ENCODE data around the gene ASIC2.

ASIC2 gene

DNA sequence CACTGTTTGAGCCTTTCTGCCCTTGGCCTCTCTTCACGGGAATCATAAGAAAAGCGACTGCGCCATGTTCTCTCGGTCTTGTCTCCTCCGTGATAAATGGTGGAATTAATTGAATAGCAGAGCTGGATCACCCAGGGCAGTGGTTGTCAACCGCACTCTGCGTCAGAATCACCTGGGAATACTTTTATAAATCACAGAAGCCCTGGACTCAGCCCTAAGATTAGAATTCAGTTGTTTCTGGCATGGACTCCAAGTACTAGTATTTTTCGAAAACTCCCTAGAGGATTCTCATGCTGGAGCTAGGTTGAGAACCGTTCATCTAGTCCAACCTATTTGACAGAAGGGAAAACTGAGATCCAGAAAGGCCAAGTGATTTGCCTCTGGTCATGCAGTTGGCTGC is 237.3 kb downstream of the ASIC2 start:
- no peak for DNase-seq

DNA sequence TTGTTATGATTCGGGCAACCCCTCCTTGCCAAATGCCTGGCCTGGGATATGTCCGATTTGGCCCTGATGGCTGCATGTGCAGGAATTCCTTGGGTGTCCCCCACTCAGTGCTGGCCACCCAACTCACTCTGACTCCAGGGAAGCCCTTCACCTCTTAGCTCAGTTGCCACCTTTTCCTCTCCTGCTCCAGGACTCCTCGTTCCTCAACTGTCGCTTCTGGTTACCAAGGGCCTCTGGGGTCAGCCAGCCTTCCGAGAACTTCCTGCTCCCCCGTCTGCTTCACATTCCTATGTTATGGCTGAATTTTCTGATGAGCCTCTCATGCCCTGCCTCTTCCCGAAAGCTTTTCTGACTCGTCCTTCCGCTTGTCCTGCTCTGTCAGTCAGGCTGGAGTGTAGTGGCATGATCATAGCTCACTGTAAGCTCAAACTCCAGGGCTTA is 237.9 kb downstream of the ASIC2 start:
- DNase-seq, result no peak

DNA sequence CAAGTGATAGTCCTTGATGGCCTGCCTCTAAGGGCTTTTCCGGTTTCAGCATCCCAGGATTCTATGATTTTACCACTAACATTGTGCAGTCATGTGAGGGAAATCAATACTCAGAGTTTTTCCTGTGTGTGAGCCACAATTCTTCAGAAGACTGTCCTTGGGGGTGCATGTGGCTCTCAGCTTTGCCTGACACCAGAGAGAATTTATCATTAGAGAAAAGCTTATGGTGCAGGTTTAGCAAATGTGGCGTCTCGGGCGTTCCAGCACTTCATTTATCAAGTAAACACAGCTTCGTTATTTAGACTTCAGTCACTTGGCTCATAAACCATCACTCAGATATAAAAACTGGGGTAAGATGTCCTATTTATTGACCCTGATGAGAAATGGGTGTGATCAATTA is 238.7 kb downstream of the ASIC2 start:
- DNase-seq, result no peak

DNA sequence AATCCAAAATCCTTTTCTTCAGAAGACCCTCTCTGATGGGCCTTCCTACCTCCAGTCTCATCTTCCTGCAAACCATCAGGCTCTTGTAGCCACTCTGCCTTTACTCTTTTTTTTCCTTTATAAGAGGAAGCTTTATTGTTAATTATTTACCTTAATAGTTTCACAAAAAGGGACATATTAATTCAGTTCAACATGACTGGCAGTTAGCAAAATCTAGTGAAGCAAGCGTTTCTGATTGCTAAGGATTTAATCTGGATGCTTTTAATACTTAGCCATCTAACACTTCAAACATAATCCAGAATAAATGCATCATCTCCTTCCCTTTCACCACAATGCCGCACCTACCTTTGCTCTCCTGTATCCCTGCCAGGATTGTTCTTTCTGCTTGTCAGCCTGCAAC is 239.4 kb downstream of the ASIC2 start:
- DNase-seq, result no peak

DNA sequence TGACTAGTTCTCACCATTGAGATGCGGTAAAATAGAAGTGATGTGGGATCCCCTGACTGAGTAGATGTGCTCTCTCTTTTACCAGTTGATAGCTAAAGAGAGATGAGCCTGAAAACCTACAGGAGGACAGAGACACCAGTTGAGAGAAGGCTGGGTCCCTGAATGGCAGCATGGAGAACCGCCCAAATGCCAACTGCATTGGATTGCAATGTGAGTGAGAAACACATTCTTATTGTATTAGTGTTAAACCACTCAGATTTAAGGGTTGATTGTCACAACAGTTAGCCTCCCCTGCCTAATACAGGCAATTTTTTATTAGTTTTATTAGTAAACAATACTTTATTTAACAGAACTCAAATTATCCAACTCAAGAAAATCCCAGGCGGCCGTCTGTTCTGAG is 240.2 kb downstream of the ASIC2 start:
- DNase-seq, result no peak

DNA sequence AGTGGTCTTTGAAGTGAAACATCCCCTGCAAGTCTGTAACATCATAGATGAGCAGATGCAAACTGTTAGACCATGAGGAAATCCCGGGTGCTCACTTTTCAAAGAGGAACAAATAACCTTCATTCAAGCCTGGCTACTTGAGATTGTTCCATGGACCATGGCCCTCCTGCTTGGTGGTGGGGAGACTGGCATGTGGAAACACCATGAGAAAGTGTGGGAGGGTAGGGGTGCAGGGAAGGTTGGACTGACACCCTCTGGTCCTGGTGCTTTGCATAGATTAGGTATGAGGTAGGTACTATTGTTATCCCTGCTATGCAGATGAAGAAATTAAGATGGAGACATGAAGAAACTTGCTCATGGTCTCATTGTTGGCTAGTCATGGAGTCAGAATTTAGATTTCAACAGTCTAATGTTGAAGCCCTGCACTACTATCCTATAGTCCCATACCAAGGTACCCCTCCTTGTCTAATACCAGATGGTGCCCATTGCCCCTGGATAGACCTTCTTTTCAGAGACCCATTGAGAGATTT is 242.4 kb downstream of the ASIC2 start:
- DNase-seq, result no peak

DNA sequence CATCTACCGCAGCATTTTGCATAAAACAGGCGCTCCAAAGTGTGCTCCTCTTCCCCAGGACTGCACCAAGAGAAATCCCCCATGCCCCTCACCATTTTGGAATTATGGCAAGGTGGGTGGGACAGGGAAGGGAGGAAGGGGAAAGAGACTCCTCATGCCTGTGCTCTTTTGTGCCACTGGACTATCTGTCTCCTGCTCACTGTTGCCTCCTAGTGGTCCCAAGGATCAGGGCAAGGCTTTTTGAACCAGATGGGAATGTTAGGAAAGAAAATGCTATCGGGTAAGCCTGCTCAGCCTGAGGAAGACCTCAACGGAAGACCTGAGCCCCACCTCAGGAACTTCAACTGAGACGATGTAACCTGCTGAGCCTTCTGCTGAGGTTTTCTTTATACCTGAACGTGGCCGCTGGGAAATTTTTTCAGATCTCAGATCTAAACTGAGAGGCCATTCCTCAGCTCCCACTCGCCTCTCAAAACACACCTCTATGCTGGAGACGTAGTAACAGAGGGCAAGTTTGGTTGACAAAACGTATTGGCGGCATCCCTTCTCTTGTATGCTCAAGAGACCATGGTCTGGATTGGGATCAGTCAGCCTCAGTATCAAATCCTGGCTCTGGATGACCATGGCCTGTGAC is 243.2 kb downstream of the ASIC2 start:
- DNase-seq, result no peak

DNA sequence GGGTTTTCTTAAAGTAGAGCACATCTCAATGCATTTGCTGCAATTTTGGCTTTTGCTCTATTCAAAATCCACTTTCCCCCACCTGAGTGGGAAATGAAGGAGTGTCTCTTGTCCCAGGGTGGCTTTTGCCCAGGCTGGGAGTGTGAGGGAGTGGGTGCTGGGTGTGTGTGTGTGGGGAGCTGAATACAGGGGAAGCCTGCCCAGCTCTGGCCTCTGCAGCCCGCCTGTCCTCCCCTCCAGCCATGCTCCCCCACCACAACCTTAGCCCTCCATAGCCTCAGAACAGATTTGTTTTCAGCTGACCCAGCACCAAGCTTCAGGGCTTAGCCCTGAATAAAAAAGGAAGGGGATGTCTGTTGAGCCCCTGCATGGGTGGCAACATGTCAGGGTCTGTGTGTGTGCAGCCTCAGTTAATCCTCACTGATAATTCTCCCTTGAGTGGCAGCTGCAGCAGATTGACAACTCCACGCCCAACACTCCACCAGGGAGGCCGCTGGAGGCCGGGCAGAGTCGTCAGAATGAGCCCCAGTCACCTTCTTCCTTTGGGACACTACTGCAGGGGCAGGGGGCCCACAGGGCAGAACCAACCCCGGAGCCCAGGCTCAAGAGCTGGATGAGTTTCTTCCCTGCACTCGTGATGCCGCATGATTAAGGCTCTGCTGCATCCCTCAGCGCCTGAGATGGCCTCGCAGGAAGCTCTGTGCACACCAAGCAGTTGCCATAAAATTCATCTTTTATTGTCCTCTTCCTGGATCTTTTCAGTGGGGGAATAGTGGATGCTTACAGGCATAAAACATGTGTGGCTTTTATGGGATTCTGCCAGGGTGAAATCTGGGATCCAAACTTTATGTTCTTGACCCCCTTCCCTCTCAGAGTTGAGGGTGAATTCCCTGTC is 246.5 kb downstream of the ASIC2 start:
- no peak for DNase-seq

DNA sequence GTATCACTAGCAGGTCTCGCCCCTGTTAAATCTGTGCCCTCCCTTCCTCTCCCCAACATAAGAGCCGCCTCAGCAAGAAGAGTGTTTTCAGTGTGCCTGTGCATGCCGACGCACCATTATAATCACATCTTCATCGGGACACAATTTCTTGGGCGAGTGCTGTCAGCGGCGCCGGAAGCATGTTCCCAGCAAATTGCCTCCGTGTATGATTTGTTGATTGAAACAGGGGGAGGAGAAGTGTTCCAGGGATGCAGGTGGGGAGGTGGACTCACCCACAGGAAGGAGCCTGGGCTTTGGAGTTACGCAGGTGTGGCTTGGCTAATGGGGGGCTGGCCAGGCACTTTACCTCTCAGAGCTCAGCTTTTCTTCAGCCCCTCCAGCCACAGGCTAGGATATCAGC is 247.9 kb downstream of the ASIC2 start:
- DNase-seq, result no peak

DNA sequence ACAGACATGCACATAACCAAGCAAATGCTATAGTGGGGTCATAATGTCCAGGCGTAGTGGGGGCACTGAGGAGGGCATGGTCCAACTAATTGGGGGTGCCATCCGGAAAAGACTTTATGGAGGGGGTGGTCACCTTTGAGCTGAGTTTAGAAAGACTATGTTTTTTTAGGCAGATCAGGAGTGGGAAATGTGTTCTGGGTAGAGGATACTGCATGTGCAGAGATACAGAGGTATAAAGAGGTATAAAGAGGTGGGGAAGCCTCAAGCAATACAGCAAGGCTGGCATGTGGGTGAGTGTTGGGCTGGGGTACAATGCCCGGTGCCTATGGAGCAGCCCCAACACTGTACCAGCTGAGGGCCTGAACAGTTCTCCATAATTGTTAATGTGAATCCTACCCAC is 248.3 kb downstream of the ASIC2 start:
- DNase-seq, result no peak

DNA sequence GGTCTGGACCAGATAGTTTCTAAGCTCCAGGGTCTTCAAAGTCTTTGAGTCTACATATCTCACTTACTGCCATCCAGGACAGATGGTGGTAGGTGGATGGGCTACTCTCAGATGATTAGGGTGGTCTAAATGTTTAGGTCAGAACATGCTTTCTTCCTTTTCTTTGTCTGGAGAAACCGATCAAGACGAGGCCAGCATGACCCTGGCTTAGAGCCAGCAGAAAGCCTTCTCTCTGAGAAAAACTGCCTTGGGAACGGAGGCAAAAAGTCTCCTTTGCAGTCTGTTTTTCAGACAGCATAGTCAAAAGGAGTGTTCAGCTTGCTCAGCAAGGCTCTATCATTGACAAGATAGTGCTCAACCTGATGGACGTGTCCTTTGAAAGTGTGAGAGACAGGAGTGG is 252.6 kb downstream of the ASIC2 start:
- no peak for DNase-seq

DNA sequence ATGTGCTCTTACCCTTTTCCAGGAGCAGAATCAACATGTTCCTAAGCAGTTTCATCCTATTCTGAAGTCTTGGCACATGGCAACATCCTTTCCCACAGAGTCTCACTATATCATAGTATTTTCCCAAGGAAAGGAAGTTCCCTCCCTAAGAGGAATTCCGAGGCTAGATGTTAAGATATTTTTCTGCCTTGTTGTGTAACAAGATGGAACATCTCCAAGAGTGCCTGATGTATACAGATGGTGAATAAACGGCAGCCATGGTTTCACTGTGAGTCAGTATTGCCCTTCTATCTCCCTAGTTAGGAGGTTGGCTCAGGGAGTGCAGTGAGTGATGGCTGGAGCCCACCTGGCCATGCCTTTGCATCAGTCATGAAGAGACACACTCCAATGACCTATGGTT is 253.2 kb downstream of the ASIC2 start:
- DNase-seq, result no peak

DNA sequence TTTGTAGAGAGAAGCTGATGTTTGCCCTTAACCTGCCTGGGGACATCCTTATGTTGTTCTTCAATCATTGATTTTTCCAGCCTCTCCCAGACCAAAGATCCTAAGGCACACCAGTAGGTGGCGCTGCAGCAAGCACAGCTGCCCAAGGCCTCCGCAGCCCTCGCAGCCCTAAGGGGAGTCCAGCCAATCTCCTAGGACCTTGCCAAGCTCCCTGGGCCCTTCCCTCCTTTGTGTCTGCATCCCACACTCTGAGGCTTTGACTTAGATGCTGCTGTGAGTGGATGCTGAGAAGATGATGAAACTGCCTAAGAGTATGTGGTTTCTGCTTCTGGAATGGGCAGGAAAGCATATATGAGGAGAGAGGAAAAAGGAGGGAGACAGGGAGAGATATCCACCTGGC is 254.4 kb downstream of the ASIC2 start:
- DNase-seq, result peak; percentile 44

DNA sequence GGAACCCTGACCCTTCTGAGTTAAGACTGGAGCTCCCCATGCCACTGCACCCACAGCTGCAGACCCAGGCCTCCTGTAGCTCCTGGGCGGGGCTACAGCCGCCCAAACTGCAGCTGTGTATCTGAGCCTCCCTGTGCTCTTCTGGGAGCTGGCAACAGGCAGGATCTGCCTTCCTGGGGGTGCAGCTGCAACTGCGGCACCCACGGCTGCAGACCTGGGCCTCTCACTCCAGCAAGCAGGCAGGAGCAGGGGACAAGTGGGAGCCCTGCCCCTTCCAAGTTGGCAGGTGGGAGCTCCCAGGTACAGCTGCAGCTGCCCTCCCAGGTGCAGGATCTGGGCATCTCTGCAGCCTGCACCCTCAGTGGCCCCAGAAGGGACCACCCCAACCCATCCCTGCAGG is 259.9 kb downstream of the ASIC2 start:
- no peak for DNase-seq

DNA sequence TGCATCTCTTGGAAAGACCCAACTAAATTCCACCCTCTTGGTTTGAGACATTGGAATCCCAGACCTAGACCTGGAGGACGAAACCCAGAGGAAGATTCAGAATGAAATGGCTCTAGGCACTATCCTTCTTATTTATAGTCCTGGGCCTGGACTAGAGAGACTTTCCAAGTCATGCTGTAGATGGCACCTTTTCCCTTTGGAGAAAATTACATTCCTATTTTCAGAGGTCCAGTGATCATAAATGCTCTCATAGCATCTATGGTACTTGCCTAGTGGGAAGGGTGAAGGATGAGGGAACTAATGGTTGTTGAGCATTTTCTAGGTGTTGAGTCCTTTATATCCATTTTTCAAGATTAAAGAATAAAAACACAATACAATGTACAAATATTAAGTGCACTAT is 264.3 kb downstream of the ASIC2 start:
- no peak for DNase-seq

DNA sequence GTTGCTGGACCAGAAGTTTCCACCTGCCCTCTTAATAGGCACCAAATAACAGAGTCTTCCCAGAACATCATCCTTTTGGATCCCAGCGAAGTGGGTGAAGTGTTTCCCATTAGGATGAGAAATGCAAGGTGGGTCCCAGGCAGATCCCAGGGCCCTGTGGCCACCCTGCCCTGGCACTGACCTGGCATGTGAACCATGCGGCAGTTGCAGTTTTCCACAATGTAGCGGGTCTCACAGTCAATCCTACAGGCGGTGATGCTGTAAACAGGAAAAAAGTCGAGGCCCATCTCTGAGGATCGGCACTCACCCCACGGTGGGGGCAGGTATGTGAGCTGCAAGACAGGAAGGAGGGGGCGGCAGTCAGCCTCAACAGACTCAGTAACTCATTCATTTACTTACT is 265.0 kb downstream of the ASIC2 start:
- DNase-seq, result no peak

DNA sequence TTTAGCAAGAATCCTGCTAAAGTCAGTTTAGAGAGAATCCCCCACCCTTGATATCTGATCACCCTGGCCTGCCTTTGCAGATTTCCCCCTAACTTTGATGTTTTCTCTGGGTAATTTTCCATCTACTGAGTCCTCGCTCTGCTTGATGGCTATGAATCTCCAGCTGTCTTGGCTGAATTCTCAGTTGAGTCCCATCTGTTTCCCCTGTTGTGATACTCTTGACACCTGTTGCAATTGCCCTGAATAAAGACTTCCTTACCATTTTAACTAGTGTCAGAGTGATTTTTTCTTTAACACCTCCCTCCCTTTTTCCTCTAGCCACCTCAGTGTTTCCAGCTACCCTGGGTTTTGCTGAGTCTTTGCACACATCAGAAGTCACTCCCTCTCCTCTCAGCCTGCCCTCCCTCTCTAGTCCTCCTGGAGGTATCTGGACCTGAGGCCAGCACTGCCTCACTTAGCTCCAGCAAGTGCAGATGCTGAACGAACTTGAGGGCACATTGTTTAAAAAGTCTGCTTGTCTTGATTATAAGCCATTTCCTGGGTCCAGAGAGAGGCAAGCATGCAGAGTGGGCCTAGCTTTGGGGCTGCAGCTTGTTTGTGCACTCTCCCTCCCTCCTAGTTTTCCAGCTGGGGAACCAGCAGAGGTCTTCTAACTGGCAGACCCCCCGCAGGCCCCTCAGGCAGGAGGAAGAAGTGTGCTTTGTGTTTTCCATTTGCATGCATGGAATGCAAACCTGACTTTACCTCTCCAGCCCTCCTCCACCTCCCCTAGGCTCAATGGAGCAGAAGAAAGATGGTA is 268.2 kb downstream of the ASIC2 start:
- no peak for DNase-seq

DNA sequence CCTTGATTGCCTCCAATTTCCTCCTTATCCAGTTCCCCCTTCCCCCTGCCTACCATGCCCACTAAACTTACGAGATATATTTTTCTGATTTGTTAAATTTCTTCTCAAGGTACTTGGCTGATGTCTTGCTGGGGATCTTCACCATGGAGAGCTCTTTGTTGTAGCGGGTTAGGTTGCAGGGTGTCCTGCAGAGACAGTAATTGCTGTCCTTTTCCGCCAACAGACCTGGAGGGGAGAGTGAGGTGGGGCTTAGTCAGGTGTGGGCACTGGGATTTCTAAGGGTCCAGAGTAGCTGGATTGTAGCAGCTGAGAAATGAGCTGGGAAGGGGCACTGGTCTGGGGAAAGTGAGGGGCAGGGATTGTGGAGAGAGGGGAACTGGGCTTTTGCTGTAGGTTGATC is 269.3 kb downstream of the ASIC2 start:
- no peak for DNase-seq

DNA sequence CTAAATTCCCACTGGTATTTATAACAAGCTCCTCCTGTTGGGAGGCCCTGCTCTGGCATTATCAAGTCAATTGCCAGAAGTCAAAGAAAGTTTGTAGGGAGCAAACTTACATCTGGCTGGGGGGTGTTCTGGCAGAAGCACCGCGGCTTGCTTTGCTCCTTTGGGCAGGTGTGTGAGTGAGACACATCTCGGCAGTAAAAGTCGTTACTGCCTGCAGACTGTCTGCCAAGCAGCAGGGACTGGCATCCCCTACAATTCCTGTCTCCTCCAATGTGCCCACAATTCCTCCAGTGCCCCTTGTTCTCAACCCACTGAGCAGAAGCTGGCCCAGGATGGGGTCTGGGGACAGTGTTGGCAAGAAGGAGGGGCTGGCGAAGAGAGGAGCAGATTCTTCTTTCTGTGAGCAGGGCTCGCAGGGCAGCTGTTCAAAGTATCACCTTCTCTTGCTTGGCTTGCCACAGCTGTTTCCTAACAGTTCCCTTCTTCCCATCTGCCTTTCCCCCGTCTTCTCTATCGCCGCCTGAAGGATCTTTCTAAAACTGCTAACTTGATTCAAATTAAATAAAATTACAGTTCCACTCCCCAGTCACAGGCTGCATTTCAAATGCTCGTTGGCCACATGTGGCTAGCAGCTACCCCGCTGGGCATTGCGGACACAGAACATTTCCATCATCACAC is 271.2 kb downstream of the ASIC2 start:
- DNase-seq, result peak; percentile 41

DNA sequence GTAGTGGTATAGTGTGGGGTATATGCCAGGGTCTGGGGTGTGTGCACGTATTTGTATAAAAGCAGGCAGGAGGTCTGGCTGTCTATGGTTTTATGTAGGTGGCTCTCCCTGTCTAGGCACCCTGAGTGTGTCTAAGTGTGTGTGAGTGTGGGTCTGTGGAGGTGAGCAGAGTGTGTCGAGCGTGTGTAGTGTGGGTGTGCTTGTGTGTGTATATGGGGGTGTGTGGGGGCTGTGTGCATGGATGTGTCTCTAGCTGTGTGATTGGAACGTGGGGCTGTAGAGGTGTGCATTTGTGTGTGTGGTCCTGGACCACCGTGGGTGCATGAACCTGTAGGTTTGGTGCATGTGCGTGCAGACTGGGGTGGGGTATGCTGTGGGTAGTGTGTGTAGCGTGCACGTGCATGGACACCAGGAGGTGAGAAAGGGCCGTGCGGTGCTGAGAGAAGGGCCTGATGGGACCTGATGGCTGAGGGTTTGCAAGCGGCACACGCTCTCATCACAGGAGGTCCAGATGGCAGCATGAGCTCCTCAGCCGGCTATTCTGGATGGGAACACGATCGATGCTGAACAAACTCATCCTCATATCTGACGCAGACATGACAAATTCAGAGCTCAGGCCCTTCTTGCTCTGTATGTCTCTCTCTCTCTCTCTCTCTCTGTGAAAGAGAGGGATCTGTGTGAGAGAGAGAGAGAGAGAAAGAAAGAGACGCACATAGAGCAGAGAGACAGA is 273.8 kb downstream of the ASIC2 start:
- no peak for DNase-seq

DNA sequence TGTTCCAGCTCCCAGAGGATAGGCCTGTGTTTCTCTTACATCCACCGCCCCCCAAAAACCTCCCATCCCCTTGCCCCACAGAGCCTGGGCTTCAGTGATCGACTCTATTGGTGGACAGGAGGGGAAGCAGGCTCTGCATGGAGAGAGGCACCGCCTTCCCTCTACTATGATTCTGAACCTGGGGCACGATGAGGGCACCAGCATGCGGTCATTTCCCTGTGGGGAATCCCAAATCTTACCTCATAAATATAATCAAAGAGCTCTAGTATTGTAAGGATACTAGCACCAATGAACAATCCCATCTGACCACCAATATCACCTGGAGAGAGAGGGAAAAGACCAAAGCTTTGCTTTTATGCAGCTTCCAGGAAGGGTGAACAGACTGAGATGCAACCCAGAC is 275.7 kb downstream of the ASIC2 start:
- DNase-seq, result no peak

DNA sequence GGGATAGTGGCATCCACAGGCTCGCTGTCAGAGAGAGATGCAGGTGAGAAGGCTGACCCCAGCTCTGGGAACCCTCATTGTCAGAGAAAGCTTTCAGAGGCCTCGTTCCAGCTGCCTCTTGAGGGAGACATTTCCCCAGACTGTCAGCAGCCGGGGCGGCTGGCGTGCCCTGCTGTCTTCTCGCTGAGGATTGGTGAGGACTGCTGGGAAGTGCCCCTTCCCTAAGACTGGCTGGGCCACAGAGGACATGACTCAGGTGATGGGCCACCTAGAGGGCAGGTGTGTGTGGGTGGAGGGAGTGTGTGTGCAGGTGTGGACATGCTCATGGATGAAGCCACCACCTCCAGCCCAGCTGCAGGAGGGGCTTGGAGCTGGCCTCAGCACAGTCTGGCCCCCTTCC is 276.2 kb downstream of the ASIC2 start:
- DNase-seq, result no peak

All from right hindlimb (tissue), 1 donor.